HG03280 (cell line): ENCODE results near the gene INS.

ENCODE experiments used
- ATAC-seq: cut with Tn5 transposase; IDR thresholded peaks from one replicate; pipeline ENCODE4 v1.9.1; 2021; ENCODE audit warnings: mild to moderate bottlenecking, moderate library complexity; ENCODE audit not compliant: unreplicated experiment

The INS gene

GRCh38 chr11:2167141-2168045 is 6.4 kb upstream of the INS start:
- ATAC-seq: no peak

GRCh38 chr11:2166091-2166851 is 5.3 kb upstream of the INS start:
- no peak for ATAC-seq

GRCh38 chr11:2165571-2165970 is 4.6 kb upstream of the INS start:
- no peak for ATAC-seq

GRCh38 chr11:2164861-2165555 is 4.0 kb upstream of the INS start:
- ATAC-seq: no peak

GRCh38 chr11:2164081-2164480 is 3.1 kb upstream of the INS start:
- no peak for ATAC-seq

- no peak for ATAC-seq
Observed at GRCh38 chr11:2163428-2163978, 2.5 kb upstream of the INS start.

- ATAC-seq: no peak
Observed at GRCh38 chr11:2159536-2160413, 1.2 kb downstream of the INS start.

- ATAC-seq: no peak
Observed at GRCh38 chr11:2158966-2159365, 2.0 kb downstream of the INS start.

GRCh38 chr11:2158296-2158737 is 2.7 kb downstream of the INS start:
- ATAC-seq: no peak

- ATAC-seq: no peak
Observed at GRCh38 chr11:2157294-2158040, 3.5 kb downstream of the INS start.

- no peak for ATAC-seq
Observed at GRCh38 chr11:2156416-2157182, 4.4 kb downstream of the INS start.

GRCh38 chr11:2155511-2155910 is 5.5 kb downstream of the INS start:
- ATAC-seq: no peak

- no peak for ATAC-seq
Observed at GRCh38 chr11:2154889-2155288, 6.1 kb downstream of the INS start.

- no peak for ATAC-seq
Observed at GRCh38 chr11:2154195-2154585, 6.8 kb downstream of the INS start.

GRCh38 chr11:2153581-2154194 is 7.3 kb downstream of the INS start:
- no peak for ATAC-seq

- peak; percentile 44 for ATAC-seq
Observed at GRCh38 chr11:2151500-2152257, 9.3 kb downstream of the INS start.
